ENCODE results near the gene UBE2L3. TPM values are rescaled to one million over a fixed set of nuclear protein-coding genes. Genes with fewer than 3 reads are reported as not detected.
A peak's percentile ranks its signal among the peaks of the same experiment; 100 is the strongest.

UBE2L3 gene
- total and polyA plus RNA-seq, 2 of the 13 experiments (the other 11 are each of a cell fraction or from before 2014, with no cell fraction given), result 30.2 to 58.1 TPM

GRCh38 chr22:21563912-21564311 lies 3.6 kb upstream of the UBE2L3 start (continued):
- no peak for TF ChIP-seq AFF4 (CRISPR knock-in tag; IDR thresholded peaks at IDR 0.05)

GRCh38 chr22:21564411-21564810 lies 3.1 kb upstream of the UBE2L3 start:
- no TSS peak for BruUV-seq (replicated peaks)
- 57% methylated on average over 6 of the region's 6 CpGs for WGBS (ENCODE audit: low lambda C conversion rate)
- ATAC-seq (no peak), DNase-seq (ENCODE audit: low spot score) (no peak), FAIRE-seq (no peak)
- CTCF ChIA-PET (ENCODE audit: low intra/inter-chr PET ratio, low total read pairs), result no interaction called here
- peak overlapping the region; percentile 53 for H3K4me2 ChIP-seq (ENCODE audit: low read depth, low read length)
- H3K4me3 ChIP-seq (replicated peaks in 1 of 3; ENCODE audit: insufficient read depth in 1 of 3, low read depth in 2 of 3, low read length in 3 of 3), result no peak overlapping the region
- no peak overlapping the region for H3K9ac ChIP-seq (ENCODE audit: insufficient read depth, low read depth, low read length)
- peaks cover 19% of the 10 kb centered on the region for H3K79me2 ChIP-seq (ENCODE audit: insufficient read depth, low read length)
- intact Hi-C loops (cut with micrococcal nuclease; ENCODE audit: unreplicated experiment) (no loop called here), in situ Hi-C loops (cut with HindIII; ENCODE audit: extremely low pct_ligation_motif_present, low pct_unique_long_range_greater_than_20kb) (no loop called here)
- no peaks in the 10 kb centered on the region; a peak in 1 of 5 replicates for H3K27me3 ChIP-seq (ENCODE audit: control insufficient read depth in 1 of 2, insufficient read depth in 2 of 2, low read length in 2 of 2)
- TF ChIP-seq ZNF652 (CRISPR knock-in tag; IDR thresholded peaks at IDR 0.05; ENCODE audit: borderline replicate concordance, low read depth), result no peak
- TF ChIP-seq HES4 (CRISPR knock-in tag; IDR thresholded peaks at IDR 0.05; ENCODE audit: borderline replicate concordance), result no peak
- peak; percentile 21 for TF ChIP-seq TEAD3 (CRISPR knock-in tag; optimal IDR thresholded peaks at IDR 0.05; ENCODE audit: borderline replicate concordance)
- no peak for TF ChIP-seq NFYB (CRISPR knock-in tag; IDR thresholded peaks at IDR 0.05)
- TF ChIP-seq GABPB1 (CRISPR knock-in tag; IDR thresholded peaks at IDR 0.05), result peak; percentile 70
- TF ChIP-seq NR2C2 (CRISPR knock-in tag; IDR thresholded peaks at IDR 0.05; ENCODE audit: borderline replicate concordance), result peak; percentile 88
- no peak for TF ChIP-seq HMGXB3 (CRISPR knock-in tag; IDR thresholded peaks at IDR 0.05; ENCODE audit: borderline replicate concordance)
- TF ChIP-seq GABPA (IDR thresholded peaks at IDR 0.05; ENCODE audit: low read depth, low read length), result peak; percentile 24; the same call in 1 of the 2 replicates
- TF ChIP-seq GABPA (CRISPR knock-in tag; IDR thresholded peaks at IDR 0.05; ENCODE audit: low read depth), result peak; percentile 79
- POLR2A ChIA-PET, result interaction anchor here (0.8 kb wide), 1 partner anchor 9 kb away, joined by 3 read pairs; no protein-coding TSS in a partner anchor
- H2AFZ ChIP-seq (ENCODE audit: low read length), result no peak overlapping the region
- H3K9me3 ChIP-seq (ENCODE audit: low read length), result no peaks in the 10 kb centered on the region
- no peaks in the 10 kb centered on the region for H3K36me3 ChIP-seq (replicated peaks in 1 of 2; ENCODE audit: control insufficient read depth in 1 of 2, insufficient read depth in 2 of 2, low read length in 2 of 2)
- peaks cover 24% of the 10 kb centered on the region for H3K4me1 ChIP-seq (ENCODE audit: insufficient read depth, low read length)
- no peak overlapping the region for H3K27ac ChIP-seq (ENCODE audit: extremely low read length, insufficient read depth, low read length)
- H4K20me1 ChIP-seq (ENCODE audit: insufficient read depth, low read length), result peaks cover 14% of the 10 kb centered on the region
